Sigmoid colon (tissue), 7 donors: ENCODE measurements around the gene DDX51. TPM values are rescaled to one million over a fixed set of nuclear protein-coding genes. Genes with fewer than 3 reads are reported as not detected.

Experiments used
- DNase-seq: peaks from one replicate; pipeline ENCODE4 v3.0.0-alpha.2; 2019
- H3K27ac ChIP-seq, 4 donors: fragments of 200-600 bp; sonication (generic); one replicate each; pipeline ENCODE4 v1.5.1; 2016 to 2019; ENCODE audit warnings: mild to moderate bottlenecking in 1 of 4
- H3K27me3 ChIP-seq, 3 donors: fragments of 200-600 bp; sonication (generic); one replicate each; pipeline ENCODE4 v1.5.1; 2019; ENCODE audit warnings: mild to moderate bottlenecking in 1 of 3
- H3K36me3 ChIP-seq, 4 donors: fragments of 200-600 bp; sonication (generic); one replicate each; pipeline ENCODE4 v1.5.1; 2016 to 2019
- H3K4me1 ChIP-seq, 4 donors: fragments of 200-600 bp; sonication (generic); one replicate each; pipeline ENCODE4 v1.5.1; 2017 to 2019
- H3K4me3 ChIP-seq, 4 donors: fragments of 200-600 bp; sonication (generic); one replicate each; pipeline ENCODE4 v1.5.1; 2017 to 2019; ENCODE audit warnings: mild to moderate bottlenecking in 2 of 4, moderate library complexity in 1 of 4
- H3K9me3 ChIP-seq, 4 donors: fragments of 200-600 bp in 3 of 4; sonication (generic) in 3 of 4; one replicate each; pipeline versions ENCODE4 v1.5.1 to v1.6.1; 2013 to 2019
- CTCF ChIP-seq, 4 experiments: fragments of 450-650 bp in 3 of 4; fragments of 200-600 bp in 1 of 4; IDR thresholded peaks; one replicate each; pipeline ENCODE4 v1.5.1; 2016 to 2019; ENCODE audit warnings: antibody characterized with exemption in 4 of 4, mild to moderate bottlenecking in 3 of 4, moderate library complexity in 2 of 4
- EP300 ChIP-seq, 4 donors: sonication (generic); formaldehyde crosslinking; IDR thresholded peaks; one replicate each; pipeline ENCODE4 v1.6.1; 2017; ENCODE audit warnings: antibody characterized with exemption in 4 of 4
- POLR2A ChIP-seq, 2 donors: fragments of 450-650 bp; IDR thresholded peaks; one replicate each; pipeline ENCODE4 v1.6.1; 2016; ENCODE audit warnings: antibody characterized with exemption in 2 of 2, mild to moderate bottlenecking in 2 of 2, moderate library complexity in 2 of 2
- POLR2AphosphoS5 ChIP-seq, 4 donors: sonication (generic); formaldehyde crosslinking; IDR thresholded peaks; one replicate each; pipeline ENCODE4 v1.6.1; 2017; ENCODE audit warnings: antibody characterized with exemption in 4 of 4
- WGBS, 2 donors: extraction: QIAGEN DNeasy Blood & Tissue Kit; methylation state at CpG; one replicate each; pipeline ENCODE4 v1.1.7; 2013; 5-methylcytosine and 5-hydroxymethylcytosine counted together
- intact Hi-C: fragments of 100-400 bp; cut with DNase I; formaldehyde crosslinking; loops from one replicate; pipeline ENCODE4 v1.15.1; 2023
- polyA plus RNA-seq, 3 donors: library from polyadenylated mRNA; stranded (reverse); fragments of 200-250 nt; gene quantifications; one replicate each; pipeline ENCODE4 v1.2.3, GENCODE V29; 2013
- total RNA-seq, 4 donors: library from RNA; depleted of rRNA; stranded (reverse); fragments of >200 nt; gene quantifications; one replicate each; pipeline ENCODE4 v1.1.0, GENCODE V29; 2016
- donor health status: healthy with polysubstance abuse.
- donor health status: Bipolar disorder and iron deficiency.
- donor health status: healthy.

DDX51 gene
- total and polyA plus RNA-seq, 7 donors = 3.9 to 22.4 (median 7.2) TPM

DNA sequence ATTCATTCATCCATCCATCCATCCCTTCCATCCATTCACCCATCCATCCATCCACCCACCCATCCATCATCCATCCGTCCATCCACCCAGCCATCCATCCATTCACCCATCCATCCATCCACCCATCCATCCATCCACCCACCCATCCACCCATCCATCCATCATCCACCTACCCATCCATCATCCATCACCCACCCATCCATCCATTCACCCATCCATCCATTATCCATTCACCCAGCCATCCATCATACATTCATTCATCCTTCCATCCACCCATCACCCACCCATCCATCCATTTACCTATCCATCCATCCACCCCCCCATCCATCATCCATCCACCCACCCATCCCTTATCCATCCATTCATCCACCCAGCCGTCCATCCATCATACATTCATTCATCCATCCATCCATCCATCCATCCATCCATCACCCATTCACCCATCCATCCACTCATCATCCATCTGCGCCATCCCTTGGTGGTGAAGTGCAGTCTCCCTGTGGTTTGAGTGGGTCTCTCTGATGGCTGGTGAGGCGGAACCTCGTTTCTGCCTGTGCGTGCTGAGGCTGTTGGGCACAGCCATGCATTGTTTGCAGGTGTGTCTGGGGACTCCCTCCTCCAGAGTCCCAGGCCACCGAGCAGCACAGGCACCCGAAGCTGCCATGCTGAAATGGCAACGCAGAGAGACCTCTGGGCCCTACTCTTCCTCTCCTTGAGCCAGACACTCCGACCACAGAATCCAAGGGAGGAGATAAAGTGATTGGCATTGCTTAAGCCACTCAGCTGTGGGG, 22.9 kb upstream of the DDX51 start:
- H3K27ac ChIP-seq = no peak overlapping the region
- H3K27me3 ChIP-seq = peaks cover 13 to 72% (median 53%) of the 10 kb centered on the region in 3 donors
- no peak for DNase-seq
- TF ChIP-seq POLR2A (IDR thresholded peaks at IDR 0.05) = no peak
- no peak for TF ChIP-seq CTCF (IDR thresholded peaks at IDR 0.05)
- H3K4me1 ChIP-seq = peaks cover 0 to 4% (median 0%) of the 10 kb centered on the region in 4 donors
- intact Hi-C loops = no loop called here
- WGBS, 2 donors = 93% methylated on average over 10 of the region's 10 CpGs
- H3K9me3 ChIP-seq = no peaks in the 10 kb centered on the region
- no peaks in the 10 kb centered on the region for H3K36me3 ChIP-seq
- H3K4me3 ChIP-seq = no peak overlapping the region

DNA sequence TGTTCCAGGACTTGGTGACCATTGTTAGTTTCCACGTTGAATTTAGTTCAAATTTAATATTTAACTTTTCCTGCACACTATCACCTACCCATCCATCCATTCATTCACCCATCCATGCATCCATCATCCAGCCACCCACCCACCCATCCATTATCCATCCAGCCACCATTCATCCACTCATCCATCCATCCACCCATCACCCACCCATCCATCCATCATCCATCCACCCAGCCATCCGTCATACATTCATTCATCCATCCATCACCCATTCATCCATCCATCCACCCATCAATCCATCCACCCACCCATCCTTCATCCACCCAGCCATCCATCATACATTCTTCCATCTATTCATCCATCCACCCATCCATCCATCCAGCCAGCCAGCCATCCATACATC, 22.0 kb upstream of the DDX51 start:
- TF ChIP-seq POLR2A (IDR thresholded peaks at IDR 0.05) = no peak
- TF ChIP-seq POLR2AphosphoS5 (IDR thresholded peaks at IDR 0.05) = no peak
- TF ChIP-seq EP300 (IDR thresholded peaks at IDR 0.05) = no peak
- no peak for TF ChIP-seq CTCF (IDR thresholded peaks at IDR 0.05)
- H3K27me3 ChIP-seq = peaks cover 6 to 62% (median 44%) of the 10 kb centered on the region in 3 donors
- H3K27ac ChIP-seq = no peak overlapping the region
- no peak overlapping the region for H3K4me3 ChIP-seq
- WGBS, 2 donors = 92% methylated on average over 2 of the region's 2 CpGs
- peaks cover 0 to 4% (median 0%) of the 10 kb centered on the region in 4 donors for H3K4me1 ChIP-seq
- H3K9me3 ChIP-seq = no peaks in the 10 kb centered on the region
- intact Hi-C loops = no loop called here
- DNase-seq = no peak
- H3K36me3 ChIP-seq = no peaks in the 10 kb centered on the region

GRCh38 chr12:132165584-132165983, 21.5 kb upstream of the DDX51 start:
- Histone ChIP-seq H3K36me3 (no peaks in the 10 kb centered on the region), H3K4me1 (peaks cover 0 to 4% (median 0%) of the 10 kb centered on the region in 4 donors), H3K27me3 (peaks cover 6 to 57% (median 39%) of the 10 kb centered on the region in 3 donors), H3K27ac (no peak overlapping the region), H3K9me3 (no peaks in the 10 kb centered on the region), H3K4me3 (no peak overlapping the region)
- DNase-seq = no peak
- intact Hi-C loops = no loop called here
- 95 to 97% methylated on average over 6 of the region's 6 CpGs for WGBS, 2 donors
- no peak for TF ChIP-seq POLR2A (IDR thresholded peaks at IDR 0.05)
- TF ChIP-seq CTCF (IDR thresholded peaks at IDR 0.05) = no peak
- TF ChIP-seq POLR2AphosphoS5 (IDR thresholded peaks at IDR 0.05) = no peak
- no peak for TF ChIP-seq EP300 (IDR thresholded peaks at IDR 0.05)

DNA sequence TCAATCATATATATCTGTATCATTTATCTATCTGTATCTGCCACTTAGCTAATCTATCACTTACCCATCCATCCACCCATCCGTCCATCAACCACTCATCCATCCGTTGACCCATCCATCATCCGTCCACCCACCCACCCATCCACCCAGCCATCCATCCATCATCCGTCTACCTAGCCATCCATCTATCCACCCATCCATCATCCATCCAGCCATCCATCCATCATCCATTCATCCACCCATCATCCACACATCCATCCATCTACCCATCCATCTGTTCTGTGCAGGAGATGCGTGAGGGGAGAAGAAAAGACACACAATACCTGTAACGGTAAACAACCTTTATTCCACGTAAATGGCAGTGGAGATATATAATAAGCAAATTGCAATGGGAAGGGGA, 20.3 kb upstream of the DDX51 start:
- H3K9me3 ChIP-seq = no peaks in the 10 kb centered on the region
- intact Hi-C loops = no loop called here
- WGBS, 2 donors = 71 to 86% methylated on average over 7 of the region's 7 CpGs

More for the DNA sequence above, 20.3 kb upstream of the DDX51 start:
- Histone ChIP-seq H3K4me1 (peaks cover 0 to 4% (median 0%) of the 10 kb centered on the region in 4 donors), H3K36me3 (no peaks in the 10 kb centered on the region), H3K4me3 (no peak overlapping the region), H3K27me3 (peaks cover 6 to 46% (median 31%) of the 10 kb centered on the region in 3 donors), H3K27ac (no peak overlapping the region)
- no peak for DNase-seq
- TF ChIP-seq CTCF (IDR thresholded peaks at IDR 0.05) (no peak), POLR2A (IDR thresholded peaks at IDR 0.05) (no peak), EP300 (IDR thresholded peaks at IDR 0.05) (no peak), POLR2AphosphoS5 (IDR thresholded peaks at IDR 0.05) (no peak)
